Keratinocyte (primary cell): ENCODE results near the gene DOCK1. TPM values are rescaled to one million over a fixed set of nuclear protein-coding genes. Genes with fewer than 3 reads are reported as not detected.

Experiments
- DNase-seq: peaks from one replicate; pipeline ENCODE4 v3.0.0-alpha.2; 2011; ENCODE audit warnings: low read depth, missing footprints, low spot score
- FAIRE-seq: peaks from 2 replicates; lab custom pipeline; 2011; peaks lifted over from hg19 to GRCh38; lab: Jason Lieb, UNC
- H2AFZ ChIP-seq: 2 replicates; pipeline ENCODE4 v1.6.0; 2012; ENCODE audit warnings: low read length, control low read depth, inconsistent platforms; ENCODE audit not compliant: control insufficient read depth
- H3K27ac ChIP-seq: 2 replicates; pipeline ENCODE4 v1.5.1; 2011; ENCODE audit warnings: low read length; ENCODE audit not compliant: control insufficient read depth, insufficient read depth
- H3K27me3 ChIP-seq: 3 replicates; pipeline ENCODE4 v1.6.0; 2011; ENCODE audit warnings: low read length; ENCODE audit not compliant: control insufficient read depth, insufficient read depth; ENCODE audit errors: extremely low read depth
- H3K36me3 ChIP-seq, 2 experiments: 2 replicates in 1 of 2; 3 replicates in 1 of 2; pipeline ENCODE4 v1.5.1; 2011; ENCODE audit warnings: low read length in 2 of 2, mild to moderate bottlenecking in 1 of 2; ENCODE audit not compliant: control insufficient read depth in 2 of 2, insufficient read depth in 2 of 2; ENCODE audit errors: extremely low read depth in 1 of 2
- H3K4me1 ChIP-seq: 3 replicates; pipeline ENCODE4 v1.5.1; 2011; ENCODE audit warnings: low read length; ENCODE audit not compliant: control insufficient read depth, insufficient read depth; ENCODE audit errors: extremely low read depth
- H3K4me2 ChIP-seq: 3 replicates; pipeline ENCODE4 v1.6.0; 2011; ENCODE audit warnings: low read depth, low read length; ENCODE audit not compliant: control insufficient read depth, insufficient read depth; ENCODE audit errors: extremely low read depth
- H3K4me3 ChIP-seq, 3 experiments: fragments of 200-600 bp in 1 of 3; sonication (generic) in 1 of 3; 2 replicates in 2 of 3; 3 replicates in 1 of 3; pipeline ENCODE4 v1.5.1; 2011 to 2016; ENCODE audit warnings: low read length in 3 of 3, mild to moderate bottlenecking in 3 of 3, control low read depth in 2 of 3, inconsistent platforms in 1 of 3, low read depth in 1 of 3, mixed read lengths in 1 of 3, mixed run types in 1 of 3, moderate library complexity in 1 of 3; ENCODE audit not compliant: control insufficient read depth in 2 of 3, insufficient read depth in 2 of 3; ENCODE audit errors: extremely low read depth in 1 of 3
- H3K79me2 ChIP-seq: 2 replicates; pipeline ENCODE4 v1.6.0; 2012; ENCODE audit warnings: low read length; ENCODE audit not compliant: control insufficient read depth, insufficient read depth
- H3K9ac ChIP-seq: 3 replicates; pipeline ENCODE4 v1.6.0; 2011; ENCODE audit warnings: low read length; ENCODE audit not compliant: control insufficient read depth, insufficient read depth; ENCODE audit errors: extremely low read depth
- H3K9me1 ChIP-seq: 3 replicates; pipeline ENCODE4 v1.6.0; 2011; ENCODE audit warnings: low read length; ENCODE audit not compliant: control insufficient read depth, insufficient read depth; ENCODE audit errors: extremely low read depth
- H3K9me3 ChIP-seq: 2 replicates; pipeline ENCODE4 v1.5.1; 2012; ENCODE audit warnings: low read depth, low read length; ENCODE audit not compliant: control insufficient read depth
- H4K20me1 ChIP-seq: 3 replicates; pipeline ENCODE4 v1.6.0; 2011; ENCODE audit warnings: low read length; ENCODE audit not compliant: control insufficient read depth, insufficient read depth; ENCODE audit errors: extremely low read depth
- CTCF ChIP-seq, 3 experiments: IDR thresholded peaks in 1 of 3; conservative IDR thresholded peaks in 1 of 3; optimal IDR thresholded peaks in 1 of 3; 2 replicates in 2 of 3; 3 replicates in 1 of 3; pipeline versions ENCODE3 to v1.5.1; 2011; ENCODE audit warnings: low read length in 3 of 3, mild to moderate bottlenecking in 3 of 3, moderate library complexity in 2 of 3, control low read depth in 1 of 3, inconsistent platforms in 1 of 3; ENCODE audit not compliant: insufficient read depth in 2 of 3; ENCODE audit errors: extremely low read depth in 1 of 3
- EZH2 ChIP-seq: IDR thresholded peaks from one replicate; pipeline ENCODE4 v1.6.1; 2012; ENCODE audit warnings: inconsistent platforms, mild to moderate bottlenecking, low read length, moderate library complexity
- dilution Hi-C: fragments of 300-500 bp; cut with MboI; formaldehyde crosslinking; loops from one replicate; pipeline ENCODE4 v1.7.0; 2020; ENCODE audit warnings: low sequenced_read_pairs; ENCODE audit not compliant: extremely low pct_ligation_motif_present
- polyA plus RNA-seq, 5 experiments: library from polyadenylated mRNA; depleted of rRNA in 3 of 5; stranded (reverse) in 3 of 5; stranded (forward) in 1 of 5; unstranded in 1 of 5; fragments of >200 nt; gene quantifications; 1 replicate in 1 of 5; 2 replicates in 3 of 5; 3 replicates in 1 of 5; pipeline versions ENCODE4 v1.2.1 to v1.2.3, GENCODE V29; 2011 to 2012; ENCODE audit warnings: missing spikeins in 2 of 5, low read depth in 1 of 5, low replicate concordance in 1 of 5

The DOCK1 gene
- polyA plus RNA-seq, 1 donor (not counting 4 experiments of a cell fraction or from before 2014, with no cell fraction given), result 15.7 TPM

- Histone ChIP-seq H3K9me1 (no peaks in the 10 kb centered on the region), H4K20me1 (no peaks in the 10 kb centered on the region), H3K27ac (no peak overlapping the region), H3K27me3 (no peaks in the 10 kb centered on the region), H3K4me3 (no peak overlapping the region), H3K9me3 (no peaks in the 10 kb centered on the region), H2AFZ (no peak overlapping the region), H3K4me2 (no peak overlapping the region), H3K79me2 (no peaks in the 10 kb centered on the region), H3K36me3 (peaks cover 1 to 3% of the 10 kb centered on the region in 2 experiments), H3K4me1 (no peaks in the 10 kb centered on the region), H3K9ac (no peak overlapping the region)
- DNase-seq, result no peak
- no peak for TF ChIP-seq EZH2
- TF ChIP-seq CTCF (optimal IDR thresholded peaks at IDR 0.05 in 1 of 3, IDR thresholded peaks at IDR 0.05 in 1 of 3, conservative IDR thresholded peaks at IDR 0.05 in 1 of 3; ENCODE audit: extremely low read depth in 1 of 3, insufficient read depth in 2 of 3, low read length in 3 of 3), result no peak
- dilution Hi-C loops, result no loop called here
- FAIRE-seq, result no peak
Observed at GRCh38 chr10:127102176-127102575, 196.9 kb downstream of the DOCK1 start.

GRCh38 chr10:127115100-127115499 lies 209.9 kb downstream of the DOCK1 start:
- FAIRE-seq, result no peak
- Histone ChIP-seq H3K9me1 (peaks cover 5% of the 10 kb centered on the region), H3K36me3 (peaks cover 6 to 18% of the 10 kb centered on the region in 2 experiments)

More at GRCh38 chr10:127115100-127115499, 209.9 kb downstream of the DOCK1 start:
- H3K4me2 ChIP-seq, result no peak overlapping the region
- H3K4me1 ChIP-seq, result no peaks in the 10 kb centered on the region
- H3K9ac ChIP-seq, result no peak overlapping the region
- no peaks in the 10 kb centered on the region for H3K79me2 ChIP-seq
- dilution Hi-C loops, result no loop called here
- H2AFZ ChIP-seq, result no peak overlapping the region
- no peak overlapping the region for H3K27ac ChIP-seq
- no peaks in the 10 kb centered on the region for H3K27me3 ChIP-seq
- no peak for DNase-seq
- TF ChIP-seq CTCF (optimal IDR thresholded peaks at IDR 0.05 in 1 of 3, IDR thresholded peaks at IDR 0.05 in 1 of 3, conservative IDR thresholded peaks at IDR 0.05 in 1 of 3; ENCODE audit: extremely low read depth in 1 of 3, insufficient read depth in 2 of 3, low read length in 3 of 3), result no peak
- TF ChIP-seq EZH2, result no peak
- no peaks in the 10 kb centered on the region for H3K9me3 ChIP-seq
- H4K20me1 ChIP-seq, result peaks cover 10% of the 10 kb centered on the region
- H3K4me3 ChIP-seq, result no peak overlapping the region
